SK-N-SH treated with all-trans-retinoic acid at 6 μM for 48 hours (cell line): ENCODE measurements around the gene MYOCD.

Experiments used
- ATAC-seq: fragments of 200-7000 bp; cut with Tn5 transposase; 3 replicates; pipeline ENCODE4 v1.9.1; 2020; ENCODE audit warnings: mild to moderate bottlenecking, moderate library complexity
- ARNTL ChIP-seq: fragments of 450-650 bp; formaldehyde crosslinking; IDR thresholded peaks from 2 replicates; pipeline ENCODE4 v1.5.0; 2020; ENCODE audit warnings: low read depth, mild to moderate bottlenecking, moderate library complexity, borderline replicate concordance
- BACH2 ChIP-seq: fragments of 250-450 bp; sonication (Bioruptor Pico); IDR thresholded peaks from 2 replicates; pipeline ENCODE4 v1.9.0; 2021; ENCODE audit warnings: mild to moderate bottlenecking, borderline replicate concordance
- CSDC2 ChIP-seq: fragments of 250-450 bp; sonication (Bioruptor Pico); IDR thresholded peaks from 2 replicates; pipeline ENCODE4 v1.5.0; 2020; ENCODE audit warnings: mild to moderate bottlenecking, moderate library complexity
- ESRRG ChIP-seq: fragments of 250-450 bp; sonication (Bioruptor Pico); IDR thresholded peaks from 2 replicates; pipeline ENCODE4 v1.6.1; 2021; ENCODE audit warnings: mild to moderate bottlenecking
- GLIS3 ChIP-seq: fragments of 250-450 bp; sonication (Bioruptor Pico); IDR thresholded peaks from 2 replicates; pipeline ENCODE4 v1.5.0; 2020; ENCODE audit warnings: mild to moderate bottlenecking, moderate library complexity
- ISL1 ChIP-seq: fragments of 250-450 bp; sonication (Bioruptor Pico); IDR thresholded peaks from 2 replicates; pipeline ENCODE4 v2.1.2; 2022; ENCODE audit warnings: mild to moderate bottlenecking, moderate library complexity
- OSR1 ChIP-seq: fragments of 250-450 bp; sonication (Bioruptor Pico); IDR thresholded peaks from 2 replicates; pipeline ENCODE4 v1.8.0; 2022; ENCODE audit warnings: moderate library complexity, mild to moderate bottlenecking, inconsistent platforms
- PPARA ChIP-seq: fragments of 250-450 bp; sonication (Bioruptor Pico); IDR thresholded peaks from 2 replicates; pipeline ENCODE4 v1.5.0; 2020; ENCODE audit warnings: mild to moderate bottlenecking, borderline replicate concordance
- RARB ChIP-seq: fragments of 250-450 bp; sonication (Bioruptor Pico); IDR thresholded peaks from 2 replicates; pipeline ENCODE4 v1.8.0; 2021; ENCODE audit warnings: mild to moderate bottlenecking, moderate library complexity
- SNAI2 ChIP-seq: fragments of 250-450 bp; sonication (Bioruptor Pico); IDR thresholded peaks from 2 replicates; pipeline ENCODE4 v1.5.0; 2020; ENCODE audit warnings: mild to moderate bottlenecking, moderate library complexity
- TCF4 ChIP-seq: fragments of 250-450 bp; sonication (Bioruptor Pico); IDR thresholded peaks from 2 replicates; pipeline ENCODE4 v1.8.0; 2021; ENCODE audit warnings: mild to moderate bottlenecking, moderate library complexity, borderline replicate concordance
- TOX ChIP-seq: fragments of 250-450 bp; sonication (Bioruptor Pico); IDR thresholded peaks from 2 replicates; pipeline ENCODE4 v1.8.0; 2021; ENCODE audit warnings: mild to moderate bottlenecking, moderate library complexity, borderline replicate concordance
- ZC3H10 ChIP-seq: fragments of 250-450 bp; sonication (Bioruptor Pico); IDR thresholded peaks from 2 replicates; pipeline ENCODE4 v1.5.1; 2021; ENCODE audit warnings: mild to moderate bottlenecking, moderate library complexity
- ZFP3 ChIP-seq: fragments of 250-450 bp; sonication (Bioruptor Pico); IDR thresholded peaks from 2 replicates; pipeline ENCODE4 v1.5.0; 2020; ENCODE audit warnings: mild to moderate bottlenecking, moderate library complexity
- ZNF565 ChIP-seq: fragments of 450-650 bp; formaldehyde crosslinking; conservative IDR thresholded peaks from 2 replicates; pipeline ENCODE4 v1.5.0; 2020; ENCODE audit warnings: low read depth, mild to moderate bottlenecking, moderate library complexity
- ZNF70 ChIP-seq: fragments of 450-650 bp; formaldehyde crosslinking; IDR thresholded peaks from 2 replicates; pipeline ENCODE4 v1.5.0; 2020; ENCODE audit warnings: mild to moderate bottlenecking, moderate library complexity
- ZNF8 ChIP-seq: fragments of 450-650 bp; formaldehyde crosslinking; IDR thresholded peaks from 2 replicates; pipeline ENCODE4 v1.5.0; 2020; ENCODE audit warnings: mild to moderate bottlenecking, moderate library complexity
- TF ChIP-seq, protein P1 (sequence below): fragments of 250-450 bp; sonication (Bioruptor Pico); IDR thresholded peaks from 2 replicates; pipeline ENCODE4 v1.5.1; 2021; ENCODE audit warnings: mild to moderate bottlenecking, moderate library complexity
- TF ChIP-seq, protein P2 (sequence below): fragments of 250-450 bp; sonication (Bioruptor Pico); IDR thresholded peaks from 2 replicates; pipeline ENCODE4 v1.8.0; 2021; ENCODE audit warnings: low read depth, mild to moderate bottlenecking, moderate library complexity, borderline replicate concordance
- TF ChIP-seq, protein P3 (sequence below): fragments of 250-450 bp; sonication (Bioruptor Pico); IDR thresholded peaks from 2 replicates; pipeline ENCODE4 v1.5.0; 2020; ENCODE audit warnings: mild to moderate bottlenecking, moderate library complexity
- TF ChIP-seq, protein P4 (sequence below): fragments of 250-450 bp; sonication (Bioruptor Pico); IDR thresholded peaks from 2 replicates; pipeline ENCODE4 v1.8.0; 2020; ENCODE audit warnings: mild to moderate bottlenecking, moderate library complexity, borderline replicate concordance

MYOCD gene

DNA sequence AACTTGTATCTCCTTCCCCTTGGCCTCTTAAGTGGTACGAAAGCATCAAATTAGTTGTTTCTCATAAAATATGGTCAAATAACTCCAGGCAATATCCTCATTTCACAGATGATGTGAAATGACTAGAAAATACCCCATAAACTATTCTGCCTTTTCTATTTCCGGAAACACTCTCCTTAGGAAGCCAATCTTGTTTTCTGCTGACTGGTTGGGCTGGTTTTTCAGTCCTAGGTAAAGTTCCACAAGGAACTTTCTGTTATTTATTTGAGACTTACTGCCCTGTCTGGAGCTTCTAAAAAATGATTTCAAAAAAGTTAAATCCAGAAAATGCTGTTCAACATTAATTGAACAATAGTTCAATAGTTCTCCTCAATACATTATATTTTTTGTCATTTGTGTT, 7.3 kb downstream of the MYOCD start:
- ATAC-seq: no peak
- TF ChIP-seq ZNF70 (CRISPR knock-in tag) (no peak), CSDC2 (CRISPR knock-in tag) (no peak), BACH2 (CRISPR knock-in tag) (no peak), ZNF8 (no peak), ISL1 (no peak), ZNF565 (no peak), PPARA (CRISPR knock-in tag) (no peak), TOX (CRISPR knock-in tag) (no peak), ZC3H10 (CRISPR knock-in tag) (no peak), ARNTL (CRISPR knock-in tag) (no peak), RARB (CRISPR knock-in tag) (no peak), ESRRG (CRISPR knock-in tag) (no peak)

DNA sequence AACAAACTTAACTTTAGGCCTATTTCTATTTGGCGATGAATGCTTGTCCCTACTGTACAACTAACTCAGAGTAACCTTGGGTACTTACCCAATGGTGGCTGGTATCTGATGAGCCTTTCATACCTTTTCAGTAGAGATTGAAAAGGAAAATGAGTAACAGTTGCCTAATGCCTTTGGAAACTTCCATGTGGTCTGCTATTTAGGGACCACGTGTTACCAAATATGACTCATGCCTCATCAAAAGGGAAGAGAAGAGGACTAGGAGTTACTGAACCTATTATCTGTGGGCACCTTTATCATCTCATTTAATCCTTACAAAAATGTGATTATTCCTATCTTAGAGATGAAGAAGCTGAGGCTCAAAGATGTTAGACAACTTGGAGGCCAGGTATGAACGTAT, 8.1 kb downstream of the MYOCD start:
- no peak for TF ChIP-seq PPARA (CRISPR knock-in tag)
- no peak for TF ChIP-seq ESRRG (CRISPR knock-in tag)
- TF ChIP-seq BACH2 (CRISPR knock-in tag): no peak
- TF ChIP-seq, protein P1, sequence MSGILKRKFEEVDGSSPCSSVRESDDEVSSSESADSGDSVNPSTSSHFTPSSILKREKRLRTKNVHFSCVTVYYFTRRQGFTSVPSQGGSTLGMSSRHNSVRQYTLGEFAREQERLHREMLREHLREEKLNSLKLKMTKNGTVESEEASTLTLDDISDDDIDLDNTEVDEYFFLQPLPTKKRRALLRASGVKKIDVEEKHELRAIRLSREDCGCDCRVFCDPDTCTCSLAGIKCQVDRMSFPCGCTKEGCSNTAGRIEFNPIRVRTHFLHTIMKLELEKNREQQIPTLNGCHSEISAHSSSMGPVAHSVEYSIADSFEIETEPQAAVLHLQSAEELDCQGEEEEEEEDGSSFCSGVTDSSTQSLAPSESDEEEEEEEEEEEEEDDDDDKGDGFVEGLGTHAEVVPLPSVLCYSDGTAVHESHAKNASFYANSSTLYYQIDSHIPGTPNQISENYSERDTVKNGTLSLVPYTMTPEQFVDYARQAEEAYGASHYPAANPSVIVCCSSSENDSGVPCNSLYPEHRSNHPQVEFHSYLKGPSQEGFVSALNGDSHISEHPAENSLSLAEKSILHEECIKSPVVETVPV: no peak
- TF ChIP-seq ARNTL (CRISPR knock-in tag): no peak
- TF ChIP-seq, all 23 proteins: peak for 0
- no peak for ATAC-seq

DNA sequence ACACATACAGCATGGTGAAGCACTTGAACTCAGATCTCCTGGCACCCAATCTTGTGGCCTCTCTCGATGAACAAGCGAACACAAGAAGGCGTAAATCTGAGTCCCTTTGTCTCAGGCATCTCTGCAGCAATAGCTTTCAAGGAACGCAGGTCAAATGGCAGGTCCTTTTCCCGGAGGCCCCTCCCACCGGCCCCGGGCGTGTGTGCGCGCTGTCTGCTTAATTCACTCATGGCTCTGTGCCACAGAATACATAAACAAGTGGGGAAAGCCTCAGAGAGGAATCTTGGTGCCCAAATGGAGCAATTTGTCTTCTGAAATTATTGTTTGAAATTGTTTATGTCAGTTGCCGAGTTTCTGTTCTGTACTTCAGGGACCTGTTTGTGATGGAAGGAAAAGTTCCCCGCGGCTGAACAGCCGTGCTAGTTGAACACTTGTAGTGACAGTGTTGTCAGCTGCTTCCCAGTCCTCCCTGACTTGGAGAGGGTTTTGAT, 14.8 kb downstream of the MYOCD start:
- TF ChIP-seq ARNTL (CRISPR knock-in tag) (no peak), BACH2 (CRISPR knock-in tag) (no peak), TCF4 (CRISPR knock-in tag) (no peak), ZNF70 (CRISPR knock-in tag) (no peak), PPARA (CRISPR knock-in tag) (no peak), GLIS3 (CRISPR knock-in tag) (no peak), RARB (CRISPR knock-in tag) (no peak), ZNF8 (no peak), CSDC2 (CRISPR knock-in tag) (no peak), SNAI2 (no peak), ZFP3 (CRISPR knock-in tag) (no peak), ZC3H10 (CRISPR knock-in tag) (no peak), ISL1 (no peak), OSR1 (no peak)
- TF ChIP-seq, protein P2, sequence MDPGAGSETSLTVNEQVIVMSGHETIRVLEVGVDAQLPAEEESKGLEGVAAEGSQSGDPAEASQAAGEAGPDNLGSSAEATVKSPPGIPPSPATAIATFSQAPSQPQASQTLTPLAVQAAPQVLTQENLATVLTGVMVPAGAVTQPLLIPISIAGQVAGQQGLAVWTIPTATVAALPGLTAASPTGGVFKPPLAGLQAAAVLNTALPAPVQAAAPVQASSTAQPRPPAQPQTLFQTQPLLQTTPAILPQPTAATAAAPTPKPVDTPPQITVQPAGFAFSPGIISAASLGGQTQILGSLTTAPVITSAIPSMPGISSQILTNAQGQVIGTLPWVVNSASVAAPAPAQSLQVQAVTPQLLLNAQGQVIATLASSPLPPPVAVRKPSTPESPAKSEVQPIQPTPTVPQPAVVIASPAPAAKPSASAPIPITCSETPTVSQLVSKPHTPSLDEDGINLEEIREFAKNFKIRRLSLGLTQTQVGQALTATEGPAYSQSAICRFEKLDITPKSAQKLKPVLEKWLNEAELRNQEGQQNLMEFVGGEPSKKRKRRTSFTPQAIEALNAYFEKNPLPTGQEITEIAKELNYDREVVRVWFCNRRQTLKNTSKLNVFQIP: no peak
- TF ChIP-seq, protein P1: no peak
- TF ChIP-seq, protein P3, sequence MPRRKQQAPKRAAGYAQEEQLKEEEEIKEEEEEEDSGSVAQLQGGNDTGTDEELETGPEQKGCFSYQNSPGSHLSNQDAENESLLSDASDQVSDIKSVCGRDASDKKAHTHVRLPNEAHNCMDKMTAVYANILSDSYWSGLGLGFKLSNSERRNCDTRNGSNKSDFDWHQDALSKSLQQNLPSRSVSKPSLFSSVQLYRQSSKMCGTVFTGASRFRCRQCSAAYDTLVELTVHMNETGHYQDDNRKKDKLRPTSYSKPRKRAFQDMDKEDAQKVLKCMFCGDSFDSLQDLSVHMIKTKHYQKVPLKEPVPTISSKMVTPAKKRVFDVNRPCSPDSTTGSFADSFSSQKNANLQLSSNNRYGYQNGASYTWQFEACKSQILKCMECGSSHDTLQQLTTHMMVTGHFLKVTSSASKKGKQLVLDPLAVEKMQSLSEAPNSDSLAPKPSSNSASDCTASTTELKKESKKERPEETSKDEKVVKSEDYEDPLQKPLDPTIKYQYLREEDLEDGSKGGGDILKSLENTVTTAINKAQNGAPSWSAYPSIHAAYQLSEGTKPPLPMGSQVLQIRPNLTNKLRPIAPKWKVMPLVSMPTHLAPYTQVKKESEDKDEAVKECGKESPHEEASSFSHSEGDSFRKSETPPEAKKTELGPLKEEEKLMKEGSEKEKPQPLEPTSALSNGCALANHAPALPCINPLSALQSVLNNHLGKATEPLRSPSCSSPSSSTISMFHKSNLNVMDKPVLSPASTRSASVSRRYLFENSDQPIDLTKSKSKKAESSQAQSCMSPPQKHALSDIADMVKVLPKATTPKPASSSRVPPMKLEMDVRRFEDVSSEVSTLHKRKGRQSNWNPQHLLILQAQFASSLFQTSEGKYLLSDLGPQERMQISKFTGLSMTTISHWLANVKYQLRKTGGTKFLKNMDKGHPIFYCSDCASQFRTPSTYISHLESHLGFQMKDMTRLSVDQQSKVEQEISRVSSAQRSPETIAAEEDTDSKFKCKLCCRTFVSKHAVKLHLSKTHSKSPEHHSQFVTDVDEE (CRISPR knock-in tag): no peak
- no peak for ATAC-seq

DNA sequence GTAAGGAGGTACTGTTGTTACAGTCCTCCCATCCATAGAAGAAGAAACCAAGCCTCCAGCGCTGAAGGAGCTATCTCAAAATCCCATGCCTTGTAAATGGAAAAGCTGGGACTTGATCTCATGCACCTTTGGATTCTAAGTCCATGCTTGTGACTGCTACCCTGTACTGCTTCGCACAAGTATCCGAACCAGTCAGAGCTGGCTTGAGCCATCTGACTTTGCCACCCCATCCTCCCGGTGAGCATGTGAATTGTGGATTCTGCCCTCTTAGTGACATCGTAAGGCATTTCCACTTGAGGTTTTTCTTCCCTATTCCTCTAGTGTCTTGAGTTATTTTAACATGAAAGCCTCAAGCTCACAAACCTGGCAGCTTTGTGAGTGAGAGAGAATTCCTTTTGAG, 15.3 kb downstream of the MYOCD start:
- TF ChIP-seq ZNF565 (no peak), ESRRG (CRISPR knock-in tag) (no peak), ARNTL (CRISPR knock-in tag) (no peak), BACH2 (CRISPR knock-in tag) (no peak), GLIS3 (CRISPR knock-in tag) (no peak), RARB (CRISPR knock-in tag) (no peak), ZFP3 (CRISPR knock-in tag) (no peak)
- TF ChIP-seq, protein P4, sequence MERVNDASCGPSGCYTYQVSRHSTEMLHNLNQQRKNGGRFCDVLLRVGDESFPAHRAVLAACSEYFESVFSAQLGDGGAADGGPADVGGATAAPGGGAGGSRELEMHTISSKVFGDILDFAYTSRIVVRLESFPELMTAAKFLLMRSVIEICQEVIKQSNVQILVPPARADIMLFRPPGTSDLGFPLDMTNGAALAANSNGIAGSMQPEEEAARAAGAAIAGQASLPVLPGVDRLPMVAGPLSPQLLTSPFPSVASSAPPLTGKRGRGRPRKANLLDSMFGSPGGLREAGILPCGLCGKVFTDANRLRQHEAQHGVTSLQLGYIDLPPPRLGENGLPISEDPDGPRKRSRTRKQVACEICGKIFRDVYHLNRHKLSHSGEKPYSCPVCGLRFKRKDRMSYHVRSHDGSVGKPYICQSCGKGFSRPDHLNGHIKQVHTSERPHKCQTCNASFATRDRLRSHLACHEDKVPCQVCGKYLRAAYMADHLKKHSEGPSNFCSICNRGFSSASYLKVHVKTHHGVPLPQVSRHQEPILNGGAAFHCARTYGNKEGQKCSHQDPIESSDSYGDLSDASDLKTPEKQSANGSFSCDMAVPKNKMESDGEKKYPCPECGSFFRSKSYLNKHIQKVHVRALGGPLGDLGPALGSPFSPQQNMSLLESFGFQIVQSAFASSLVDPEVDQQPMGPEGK (CRISPR knock-in tag): no peak
- TF ChIP-seq, protein P3 (CRISPR knock-in tag): no peak
- ATAC-seq: no peak
